EH (cell line): ENCODE measurements around the gene RNU7-1.
A peak's percentile ranks its signal among the peaks of the same experiment; 100 is the strongest.

Experiments used
- DNase-seq: peaks from one replicate; pipeline ENCODE4 v3.0.0-alpha.2; 2015; ENCODE audit warnings: low read depth

RNU7-1 gene

DNA sequence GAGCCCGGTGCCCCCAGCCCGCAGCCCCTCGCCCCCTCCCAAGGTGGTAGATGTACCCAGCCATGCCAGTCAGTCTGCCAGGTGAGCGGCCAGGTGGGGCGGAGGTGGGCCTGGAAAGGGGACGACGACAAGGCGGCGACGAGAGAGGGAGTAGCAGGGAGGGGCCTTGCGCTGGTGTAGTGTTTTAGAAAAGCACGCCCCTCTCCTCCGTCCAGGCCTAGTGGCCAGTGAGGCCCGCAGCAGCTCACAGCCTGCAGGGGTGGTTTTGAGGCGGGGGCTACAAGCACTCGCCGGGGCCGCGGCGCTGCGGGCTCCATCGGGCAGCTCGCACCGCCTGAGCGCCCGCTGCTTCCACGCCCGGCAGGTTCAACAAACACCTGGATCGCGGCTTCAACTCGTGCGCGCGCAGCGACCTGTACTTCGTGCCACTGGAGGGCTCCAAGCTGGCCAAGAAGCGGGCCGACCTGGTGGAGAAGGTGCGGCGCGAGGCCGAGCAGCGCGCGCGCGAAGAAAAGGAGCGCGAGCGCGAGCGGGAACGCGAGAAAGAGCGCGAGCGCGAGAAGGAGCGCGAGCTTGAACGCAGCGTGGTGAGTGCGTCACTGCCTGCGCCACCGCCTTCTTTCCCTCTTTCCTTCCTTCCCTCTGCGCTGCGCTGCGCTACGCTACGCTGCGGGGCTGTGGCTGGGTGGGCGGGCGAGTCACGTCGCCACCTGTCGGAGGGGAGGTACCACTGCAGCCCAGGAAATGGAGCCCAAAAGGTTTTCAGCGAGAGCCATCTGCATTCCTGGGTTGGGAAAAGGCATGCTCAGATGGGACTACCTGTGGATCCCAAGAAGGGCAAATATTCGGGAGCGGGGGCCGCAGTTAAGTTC is 5.9 kb upstream of the RNU7-1 start:
- peak; percentile 94 for DNase-seq

DNA sequence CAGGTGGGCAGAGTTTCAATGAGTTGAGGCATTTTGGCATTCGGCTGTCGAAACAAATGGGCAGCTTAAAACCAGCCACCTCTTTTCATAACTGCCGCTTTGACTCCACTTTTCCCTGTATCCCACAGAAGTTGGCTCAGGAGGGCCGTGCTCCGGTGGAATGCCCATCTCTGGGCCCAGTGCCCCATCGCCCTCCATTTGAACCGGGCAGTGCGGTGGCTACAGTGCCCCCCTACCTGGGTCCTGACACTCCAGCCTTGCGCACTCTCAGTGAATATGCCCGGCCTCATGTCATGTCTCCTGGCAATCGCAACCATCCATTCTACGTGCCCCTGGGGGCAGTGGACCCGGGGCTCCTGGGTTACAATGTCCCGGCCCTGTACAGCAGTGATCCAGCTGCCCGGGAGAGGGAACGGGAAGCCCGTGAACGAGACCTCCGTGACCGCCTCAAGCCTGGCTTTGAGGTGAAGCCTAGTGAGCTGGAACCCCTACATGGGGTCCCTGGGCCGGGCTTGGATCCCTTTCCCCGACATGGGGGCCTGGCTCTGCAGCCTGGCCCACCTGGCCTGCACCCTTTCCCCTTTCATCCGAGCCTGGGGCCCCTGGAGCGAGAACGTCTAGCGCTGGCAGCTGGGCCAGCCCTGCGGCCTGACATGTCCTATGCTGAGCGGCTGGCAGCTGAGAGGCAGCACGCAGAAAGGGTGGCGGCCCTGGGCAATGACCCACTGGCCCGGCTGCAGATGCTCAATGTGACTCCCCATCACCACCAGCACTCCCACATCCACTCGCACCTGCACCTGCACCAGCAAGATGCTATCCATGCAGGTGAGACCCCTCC is 5.0 kb upstream of the RNU7-1 start:
- DNase-seq, result no peak

DNA sequence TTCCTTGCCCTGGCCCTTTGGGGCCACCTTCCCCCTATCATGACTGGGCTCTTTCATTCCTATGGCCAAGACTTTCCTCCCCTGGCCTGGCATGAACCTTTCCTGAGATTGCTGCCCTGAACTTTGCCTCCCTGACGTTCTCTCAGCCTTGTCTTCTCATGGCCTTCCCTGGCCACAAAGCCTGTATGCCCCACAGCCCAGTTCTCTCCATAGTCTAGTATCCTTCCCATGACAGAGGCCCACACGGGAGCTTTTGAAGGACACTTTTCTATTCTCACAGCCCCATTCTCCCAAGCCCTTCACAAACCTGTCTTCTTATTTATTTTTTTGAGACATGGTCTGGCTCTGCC is 4.5 kb upstream of the RNU7-1 start:
- no peak for DNase-seq

DNA sequence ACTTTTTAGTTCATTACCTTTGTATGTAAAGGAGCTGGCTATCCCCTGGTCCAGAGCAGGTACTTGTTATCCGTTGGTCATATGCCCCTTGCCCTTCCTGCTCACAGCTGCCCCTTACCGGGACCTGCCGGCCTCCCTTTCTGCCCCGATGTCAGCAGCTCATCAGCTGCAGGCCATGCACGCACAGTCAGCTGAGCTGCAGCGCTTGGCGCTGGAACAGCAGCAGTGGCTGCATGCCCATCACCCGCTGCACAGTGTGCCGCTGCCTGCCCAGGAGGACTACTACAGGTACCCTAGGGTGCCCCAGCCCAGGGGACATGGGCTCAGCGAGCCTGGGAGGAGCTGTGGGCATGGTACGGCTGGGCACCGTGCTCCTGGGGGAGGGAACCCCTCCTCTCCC is 2.3 kb upstream of the RNU7-1 start:
- DNase-seq, result no peak

DNA sequence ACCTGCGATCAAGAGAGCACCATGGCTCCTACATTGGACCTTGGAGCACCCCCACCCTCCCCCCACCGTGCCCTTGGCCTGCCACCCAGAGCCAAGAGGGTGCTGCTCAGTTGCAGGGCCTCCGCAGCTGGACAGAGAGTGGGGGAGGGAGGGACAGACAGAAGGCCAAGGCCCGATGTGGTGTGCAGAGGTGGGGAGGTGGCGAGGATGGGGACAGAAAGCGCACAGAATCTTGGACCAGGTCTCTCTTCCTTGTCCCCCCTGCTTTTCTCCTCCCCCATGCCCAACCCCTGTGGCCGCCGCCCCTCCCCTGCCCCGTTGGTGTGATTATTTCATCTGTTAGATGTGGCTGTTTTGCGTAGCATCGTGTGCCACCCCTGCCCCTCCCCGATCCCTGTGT is 1.8 kb upstream of the RNU7-1 start:
- no peak for DNase-seq

DNA sequence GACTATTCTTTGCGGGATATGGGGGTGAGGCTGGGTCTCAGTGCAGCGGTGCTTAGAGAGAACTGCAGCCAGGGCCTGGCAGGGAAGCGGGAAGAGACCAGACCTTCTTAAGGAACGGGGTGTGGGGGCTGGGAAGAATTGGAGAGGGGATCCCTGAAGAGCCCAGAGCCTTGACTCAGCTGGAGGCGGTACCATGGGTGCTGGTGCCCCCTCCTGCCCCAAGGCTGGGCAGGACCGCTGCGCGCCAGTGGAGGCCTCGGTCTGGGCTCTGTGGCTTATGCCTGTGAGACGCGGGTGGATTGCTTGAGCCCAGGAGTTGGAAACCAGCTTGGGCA is 1.3 kb upstream of the RNU7-1 start:
- no peak for DNase-seq

DNA sequence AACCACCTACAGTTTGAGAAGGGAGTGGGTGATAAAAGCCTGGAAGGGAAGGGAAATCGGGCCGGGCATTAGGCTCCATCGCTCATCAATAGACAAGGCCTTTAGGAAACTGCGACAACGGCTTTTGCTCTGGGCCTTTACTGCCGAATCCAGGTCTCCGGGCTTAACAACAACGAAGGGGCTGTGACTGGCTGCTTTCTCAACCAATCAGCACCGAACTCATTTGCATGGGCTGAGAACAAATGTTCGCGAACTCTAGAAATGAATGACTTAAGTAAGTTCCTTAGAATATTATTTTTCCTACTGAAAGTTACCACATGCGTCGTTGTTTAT is 261 bp upstream of the RNU7-1 start:
- peak; percentile 94 for DNase-seq

DNA sequence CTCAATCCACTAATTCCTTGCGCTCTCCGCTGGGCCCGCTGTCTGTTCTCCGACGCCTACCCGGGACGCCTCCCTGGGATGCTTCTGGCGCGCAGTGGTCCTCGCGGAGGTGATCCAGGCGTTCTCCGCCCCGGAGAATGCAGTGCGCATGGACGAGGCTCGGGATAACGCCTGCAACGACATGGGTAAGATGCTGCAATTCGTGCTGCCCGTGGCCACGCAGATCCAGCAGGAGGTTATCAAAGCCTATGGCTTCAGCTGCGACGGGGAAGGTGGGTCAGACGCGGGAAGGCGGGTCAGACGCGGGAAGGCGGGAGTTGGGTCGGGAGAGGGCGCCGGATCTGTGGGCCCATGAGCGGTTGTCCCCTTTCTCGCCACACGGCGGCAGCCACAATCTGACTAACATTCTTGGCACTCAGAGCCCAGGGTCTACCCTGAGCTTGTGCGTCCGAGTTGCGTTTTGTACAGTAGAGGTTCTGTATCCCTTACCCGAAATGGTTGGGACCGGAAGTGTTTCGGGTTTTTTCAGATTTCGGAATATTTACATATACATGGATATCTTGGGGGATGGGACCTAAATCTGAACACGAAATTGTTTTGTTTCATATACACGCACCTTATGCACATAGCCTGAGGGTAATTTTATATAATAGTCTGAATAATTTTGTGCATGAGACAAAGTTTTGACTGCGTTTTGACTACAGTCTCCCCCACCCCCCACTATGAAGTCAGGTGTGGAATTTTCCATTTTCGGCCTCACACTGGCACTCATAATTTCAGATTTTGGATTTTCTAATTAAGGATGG is 968 bp downstream of the RNU7-1 start:
- DNase-seq, result peak; percentile 94

DNA sequence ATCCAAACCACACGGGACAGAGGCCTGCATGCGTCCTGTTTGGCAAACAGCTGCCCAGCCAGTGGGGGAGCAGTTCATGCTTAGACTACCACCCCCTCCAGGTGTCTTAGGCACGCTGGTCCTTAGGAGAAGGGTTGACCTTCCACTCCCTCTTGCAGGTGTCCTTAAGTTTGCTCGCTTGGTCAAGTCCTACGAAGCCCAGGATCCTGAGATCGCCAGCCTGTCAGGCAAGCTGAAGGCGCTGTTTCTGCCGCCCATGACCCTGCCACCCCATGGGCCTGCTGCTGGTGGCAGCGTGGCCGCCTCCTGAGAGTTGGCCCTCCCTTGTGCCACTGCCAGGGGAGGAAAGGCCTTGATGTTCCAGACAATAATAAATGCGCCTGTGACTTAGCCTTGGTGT is 2.0 kb downstream of the RNU7-1 start:
- DNase-seq, result no peak

DNA sequence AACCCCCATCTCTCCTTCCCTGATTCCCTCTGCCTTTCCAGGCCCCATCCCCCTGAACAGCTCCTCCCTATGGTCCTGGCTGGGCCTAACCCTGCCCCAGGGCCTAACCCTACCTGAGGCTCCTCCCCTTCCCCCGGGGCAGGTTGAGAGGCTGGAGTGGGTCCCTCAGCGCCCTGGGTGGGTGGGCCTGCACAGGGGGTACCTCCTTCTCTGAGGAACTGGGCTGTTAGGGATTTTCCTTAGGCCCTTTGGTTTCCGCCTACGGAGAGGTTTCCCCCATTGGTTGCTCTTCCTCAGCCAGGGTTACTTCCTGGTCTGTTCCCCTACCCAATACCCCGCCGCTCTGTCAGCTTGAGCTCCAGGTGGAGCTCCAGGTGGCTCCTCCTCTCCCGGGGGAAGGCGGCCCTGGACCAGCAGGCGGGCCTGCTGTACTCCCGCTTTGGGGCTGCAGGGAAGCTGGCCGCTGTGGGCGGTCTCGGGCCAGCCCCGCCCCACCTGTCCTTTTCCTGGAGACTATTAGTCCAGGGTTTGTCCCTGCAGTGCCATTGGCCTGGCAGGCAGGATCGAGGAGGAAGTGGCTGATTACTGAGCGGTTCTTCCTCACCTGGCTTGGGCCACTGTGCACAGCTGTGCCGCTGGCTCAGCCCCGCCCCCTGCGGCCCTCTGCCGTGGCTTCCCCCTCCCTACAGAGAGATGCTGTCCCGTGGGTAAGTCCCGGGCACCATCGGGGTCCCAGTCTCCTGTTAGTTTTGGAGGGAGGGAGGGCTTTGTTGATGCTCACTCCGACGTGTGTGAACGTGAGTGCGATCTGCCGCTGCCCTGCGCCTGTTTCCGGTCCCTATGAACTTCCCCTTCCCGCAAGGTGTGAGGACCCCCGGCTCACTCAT is 2.7 kb downstream of the RNU7-1 start:
- DNase-seq, result no peak

DNA sequence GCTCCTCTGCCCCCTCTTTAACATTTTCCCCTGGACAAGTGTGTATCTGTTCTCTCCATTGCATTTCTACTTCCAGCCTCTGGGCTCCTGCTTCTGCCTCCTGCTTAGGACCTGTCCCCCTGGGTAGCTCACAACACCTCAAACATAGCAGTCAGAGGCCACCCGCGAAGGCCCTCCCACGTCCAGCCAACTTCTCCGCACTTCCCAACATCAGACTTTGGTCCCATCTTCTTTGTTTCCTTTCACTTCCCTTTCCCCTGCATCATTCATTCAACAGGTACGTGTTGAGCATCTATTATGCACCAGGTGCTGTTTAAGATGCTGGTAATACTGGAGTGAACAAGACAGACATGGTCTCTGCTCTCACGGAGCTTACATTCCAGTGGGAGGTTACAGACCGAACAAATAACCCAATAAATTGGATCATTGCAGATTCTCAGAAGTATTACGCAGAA is 3.3 kb downstream of the RNU7-1 start:
- DNase-seq, result no peak

DNA sequence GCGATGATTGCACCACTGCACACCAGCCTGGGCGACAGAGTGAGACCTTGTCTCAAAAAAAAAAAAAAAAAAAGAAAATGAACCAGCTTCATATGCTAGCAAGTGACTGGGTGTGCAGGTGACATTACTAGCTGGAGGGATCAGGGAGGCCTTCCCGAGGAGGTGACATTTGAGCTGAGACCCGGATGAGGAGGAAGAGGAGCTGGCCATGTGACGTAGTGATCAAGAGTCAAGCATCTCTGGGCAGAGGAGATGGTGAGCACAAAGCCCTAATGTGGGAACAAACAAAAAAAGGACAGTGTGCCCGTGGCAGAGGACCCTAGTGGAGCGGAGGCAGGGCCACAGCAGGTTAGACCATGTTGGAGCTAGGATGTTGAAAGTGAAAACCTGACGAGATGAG is 4.0 kb downstream of the RNU7-1 start:
- no peak for DNase-seq

DNA sequence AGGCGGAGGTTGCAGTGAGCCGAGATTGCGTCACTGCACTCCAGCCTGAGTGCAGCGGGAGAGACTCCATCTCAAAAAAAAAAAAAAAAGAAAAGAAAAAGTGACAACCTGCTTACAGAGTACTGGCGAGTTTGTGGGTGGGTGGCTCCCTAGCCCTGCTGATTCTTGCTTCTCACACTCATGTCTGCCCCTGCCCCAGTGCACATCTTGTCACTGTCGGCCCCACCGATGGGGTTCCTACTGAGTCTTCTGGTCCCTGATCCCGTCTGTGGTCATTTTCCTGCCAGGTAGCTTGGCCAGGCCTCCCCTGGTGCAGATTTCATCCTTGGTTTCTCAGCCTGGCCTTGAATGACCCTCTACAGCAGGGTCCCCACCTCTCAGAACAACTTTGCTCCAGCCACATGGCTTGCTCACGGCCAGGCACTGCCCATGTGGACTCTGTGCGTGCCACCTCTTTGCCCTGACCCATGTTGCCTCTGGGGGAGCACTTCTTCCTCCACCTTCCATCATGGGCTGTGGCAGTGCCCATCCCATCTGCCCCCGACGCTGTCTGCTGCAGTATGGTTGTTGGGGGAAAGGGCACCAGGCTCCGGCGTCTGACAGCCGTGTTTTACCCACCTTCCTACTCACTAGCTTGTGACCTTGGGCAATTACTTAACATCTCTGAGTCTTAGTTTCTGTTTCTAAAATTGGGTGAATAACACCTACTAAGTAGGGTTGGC is 5.4 kb downstream of the RNU7-1 start:
- no peak for DNase-seq

DNA sequence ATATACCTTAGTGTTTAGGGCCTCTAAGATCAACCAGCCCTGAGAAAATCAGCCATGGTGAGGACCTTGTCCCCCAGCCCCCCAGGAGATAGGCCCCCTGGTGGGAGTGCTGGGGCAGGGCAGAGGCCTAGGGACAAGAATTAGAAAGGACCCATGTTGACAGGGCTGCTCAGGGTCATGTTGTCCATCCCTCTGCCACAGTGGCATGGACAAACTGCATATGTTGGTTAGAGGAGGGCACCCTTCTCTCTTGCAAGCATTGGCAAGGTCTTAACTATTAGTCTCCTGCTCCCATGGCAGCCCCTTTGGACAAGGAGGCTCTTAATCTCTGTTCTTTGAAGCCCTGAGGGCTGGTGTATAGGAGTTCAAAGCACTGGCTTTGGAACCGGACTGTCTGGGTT is 6.8 kb downstream of the RNU7-1 start:
- no peak for DNase-seq

DNA sequence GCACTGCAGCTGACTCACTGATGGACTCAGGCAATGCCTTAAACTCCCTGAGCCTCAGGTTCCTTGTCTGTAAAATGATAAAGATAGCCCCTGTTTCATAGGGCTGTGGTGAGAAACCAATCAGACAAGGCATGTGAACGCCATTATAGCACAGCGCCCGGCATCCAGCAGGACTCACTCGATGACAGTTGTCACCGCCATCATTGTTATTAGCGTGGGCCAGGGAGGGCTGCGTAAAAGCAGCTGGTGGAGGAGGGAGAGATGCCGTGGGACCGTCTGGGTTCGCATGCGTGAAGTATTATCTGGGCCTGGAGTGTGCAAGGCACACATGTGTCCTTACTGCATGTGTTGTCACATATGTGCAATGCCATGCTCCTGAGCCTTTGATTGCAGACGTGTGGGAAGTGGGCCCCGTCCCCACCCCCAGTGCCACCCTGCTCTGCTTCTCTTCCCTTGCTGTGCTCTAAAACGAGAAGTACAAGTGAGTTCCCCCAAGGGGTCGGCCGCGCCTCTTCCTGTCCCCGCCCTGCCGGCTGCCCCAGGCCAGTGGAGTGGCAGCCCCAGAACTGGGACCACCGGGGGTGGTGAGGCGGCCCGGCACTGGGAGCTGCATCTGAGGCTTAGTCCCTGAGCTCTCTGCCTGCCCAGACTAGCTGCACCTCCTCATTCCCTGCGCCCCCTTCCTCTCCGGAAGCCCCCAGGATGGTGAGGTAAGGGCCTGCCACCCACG is 7.4 kb downstream of the RNU7-1 start, which contains the start of gene PTPN6:
Gene PTPN6 (plus strand): TSS at position 546 of the 730 bp plus-strand sequence. CDS start 157 bp downstream, at position 703.
- no peak for DNase-seq

DNA sequence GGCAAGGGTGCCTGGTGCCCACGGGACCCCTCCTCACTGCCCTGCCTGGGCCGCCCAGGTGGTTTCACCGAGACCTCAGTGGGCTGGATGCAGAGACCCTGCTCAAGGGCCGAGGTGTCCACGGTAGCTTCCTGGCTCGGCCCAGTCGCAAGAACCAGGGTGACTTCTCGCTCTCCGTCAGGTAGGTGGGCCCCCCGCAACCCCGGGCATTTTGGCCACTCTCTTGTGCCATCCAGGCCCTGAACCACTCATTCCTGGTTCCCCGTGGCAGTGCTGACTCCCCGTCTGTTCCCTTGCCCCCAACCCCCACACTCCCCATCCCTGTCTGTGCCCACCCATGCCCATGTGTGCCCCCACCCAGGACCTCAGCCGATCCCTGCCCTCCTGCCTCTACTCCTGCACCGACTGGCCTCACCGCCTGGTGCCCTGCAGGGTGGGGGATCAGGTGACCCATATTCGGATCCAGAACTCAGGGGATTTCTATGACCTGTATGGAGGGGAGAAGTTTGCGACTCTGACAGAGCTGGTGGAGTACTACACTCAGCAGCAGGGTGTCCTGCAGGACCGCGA is 8.0 kb downstream of the RNU7-1 start:
- no peak for DNase-seq

DNA sequence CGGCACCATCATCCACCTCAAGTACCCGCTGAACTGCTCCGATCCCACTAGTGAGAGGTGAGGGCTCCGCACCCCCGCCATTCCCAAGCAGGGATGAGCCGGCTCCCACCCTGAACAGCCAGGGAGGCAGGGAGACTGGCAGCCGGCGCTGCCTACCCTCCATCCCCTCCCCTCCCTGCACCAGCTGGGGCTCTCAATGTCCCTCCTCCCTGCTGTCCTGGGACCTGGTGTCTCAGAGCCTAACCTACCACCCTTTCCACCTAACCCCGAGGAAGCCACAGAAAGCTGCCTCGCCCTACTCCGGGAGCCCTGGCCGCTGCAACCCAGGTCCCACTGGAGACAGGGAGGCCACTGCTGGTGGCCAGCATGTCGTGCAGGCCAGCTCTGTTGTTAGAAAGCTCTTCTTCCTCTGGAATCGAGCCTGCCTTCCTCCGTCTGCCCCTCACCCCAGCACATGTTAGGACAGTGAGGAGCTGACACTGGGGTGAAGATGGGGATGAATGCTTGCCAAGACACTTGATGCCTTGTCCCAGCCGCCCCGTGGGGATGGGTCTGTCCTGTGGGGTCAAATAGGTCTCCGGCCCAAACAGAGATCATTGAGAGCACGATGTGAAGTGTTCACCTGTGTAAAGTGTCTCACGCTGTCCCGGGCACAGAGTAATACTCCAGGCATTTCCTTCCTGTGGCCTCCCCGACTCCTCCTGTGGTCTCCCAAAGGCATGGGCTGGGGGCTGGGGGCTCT is 8.7 kb downstream of the RNU7-1 start:
- DNase-seq, result no peak

DNA sequence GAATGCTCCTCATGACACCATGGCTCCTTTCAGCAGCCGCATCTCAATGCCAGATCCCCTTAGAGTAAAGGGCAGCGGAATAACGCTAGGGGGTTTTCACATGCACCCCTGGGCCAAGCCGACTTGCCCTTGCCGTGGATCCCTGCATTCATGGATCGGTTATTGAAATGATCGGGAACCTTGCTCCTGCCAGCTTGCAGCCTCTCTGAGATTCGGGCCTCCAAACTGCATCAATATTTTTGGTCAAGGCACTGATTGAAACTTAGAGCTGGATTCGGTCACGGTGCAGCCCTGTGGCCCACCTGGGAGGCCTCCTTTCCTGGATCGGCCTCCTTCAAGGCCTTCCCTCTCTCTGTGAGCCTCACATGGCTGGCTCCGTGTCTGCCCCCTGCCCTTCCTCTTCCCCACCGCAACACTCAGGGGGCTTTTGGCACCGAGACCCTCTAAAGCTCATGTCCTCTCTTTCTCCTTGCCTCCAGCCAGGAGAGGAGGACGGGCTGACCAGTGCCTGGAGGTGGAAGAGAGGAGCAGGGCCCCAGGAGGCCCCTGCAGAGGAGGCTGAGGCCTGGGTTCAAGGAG is 9.3 kb downstream of the RNU7-1 start:
- DNase-seq, result no peak
